Fibroblast of the conjunctiva (primary cell): ENCODE data around the gene CHIC1.
"Not testable (repeated sequence)": the region's sequence is repeated elsewhere in the genome, so short reads cannot be mapped to it uniquely, and the experiment has no call there.

ENCODE experiments used
- DNase-seq: peaks from one replicate; pipeline ENCODE4 v3.0.0-alpha.2; 2010; ENCODE audit warnings: low read depth

The CHIC1 gene

DNA sequence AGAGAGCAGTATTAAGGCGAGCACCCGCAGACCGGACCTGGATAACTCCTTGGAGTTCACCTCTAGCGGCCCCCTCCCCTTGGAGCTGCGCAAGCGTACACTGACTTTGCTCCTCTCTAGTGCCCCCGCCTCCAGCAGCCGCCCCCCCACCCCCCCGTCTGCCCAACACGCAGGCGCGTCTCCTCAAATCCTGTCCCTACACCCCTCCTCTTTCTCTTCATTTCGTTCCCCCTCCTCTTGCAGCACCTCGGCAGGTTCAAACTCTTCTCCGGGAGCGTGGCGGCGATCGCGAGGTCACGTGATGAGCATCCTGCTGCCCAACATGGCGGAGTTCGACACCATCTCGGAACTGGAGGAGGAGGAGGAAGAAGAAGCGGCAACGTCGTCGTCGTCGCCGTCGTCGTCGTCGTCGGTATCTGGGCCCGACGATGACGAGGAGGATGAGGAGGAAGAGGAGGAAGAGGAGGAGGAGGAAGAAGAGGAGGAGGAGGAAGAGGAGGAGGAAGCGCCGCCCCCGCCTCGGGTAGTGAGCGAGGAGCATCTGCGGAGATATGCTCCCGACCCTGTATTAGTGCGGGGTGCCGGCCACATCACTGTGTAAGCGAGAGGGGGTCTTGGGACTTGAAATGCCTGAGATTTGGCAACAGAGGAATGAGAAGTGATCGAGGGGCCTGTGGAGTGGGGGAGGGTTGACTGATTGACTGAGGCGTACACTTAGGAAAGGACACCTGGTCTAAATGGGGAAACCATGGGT is at the start of gene CHIC1:
Gene CHIC1, plus strand, starts transcription at position 214 of the 754 bp plus-strand sequence. Its CDS starts 88 bp downstream, at position 302.
- peak; percentile 55 for DNase-seq

DNA sequence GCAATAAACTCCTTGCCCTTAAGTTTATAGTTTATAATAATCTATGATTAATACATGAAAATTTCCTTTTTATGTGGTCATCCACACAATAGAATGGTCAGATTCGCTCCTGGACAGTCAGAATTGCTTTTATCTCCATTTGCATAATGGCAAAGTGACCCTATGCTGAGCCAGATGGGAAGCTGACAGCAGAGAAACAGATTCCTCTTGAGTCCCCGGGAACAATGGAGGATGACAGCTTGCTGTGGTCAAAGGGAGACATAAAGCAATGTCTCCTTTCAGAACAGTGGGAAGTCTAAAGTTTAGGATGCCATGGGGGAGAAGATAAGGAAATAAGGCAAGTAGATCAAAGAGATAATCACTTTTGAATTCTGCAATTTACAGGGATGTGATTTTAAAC is 40.2 kb upstream of the CHIC1 start:
- DNase-seq, result not testable (repeated sequence)

DNA sequence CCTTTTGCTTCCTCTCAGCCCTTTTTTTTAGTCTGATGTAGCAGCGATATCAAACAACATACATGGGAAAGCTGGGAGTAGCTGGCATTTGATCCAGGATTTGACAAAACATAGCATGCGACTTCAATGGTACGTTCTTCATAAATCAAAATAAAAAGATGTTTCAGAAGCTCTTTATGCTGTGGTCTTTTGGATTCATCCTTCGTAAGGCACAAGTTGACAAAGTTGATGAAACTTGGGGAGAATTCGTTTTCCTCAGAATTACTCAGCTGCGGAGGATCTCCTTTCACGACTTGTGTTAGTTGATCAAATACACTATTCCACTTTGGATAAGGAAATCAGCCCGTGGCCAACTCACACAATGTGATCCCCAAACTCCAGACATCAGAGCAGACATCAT is 38.1 kb upstream of the CHIC1 start:
- no peak for DNase-seq

DNA sequence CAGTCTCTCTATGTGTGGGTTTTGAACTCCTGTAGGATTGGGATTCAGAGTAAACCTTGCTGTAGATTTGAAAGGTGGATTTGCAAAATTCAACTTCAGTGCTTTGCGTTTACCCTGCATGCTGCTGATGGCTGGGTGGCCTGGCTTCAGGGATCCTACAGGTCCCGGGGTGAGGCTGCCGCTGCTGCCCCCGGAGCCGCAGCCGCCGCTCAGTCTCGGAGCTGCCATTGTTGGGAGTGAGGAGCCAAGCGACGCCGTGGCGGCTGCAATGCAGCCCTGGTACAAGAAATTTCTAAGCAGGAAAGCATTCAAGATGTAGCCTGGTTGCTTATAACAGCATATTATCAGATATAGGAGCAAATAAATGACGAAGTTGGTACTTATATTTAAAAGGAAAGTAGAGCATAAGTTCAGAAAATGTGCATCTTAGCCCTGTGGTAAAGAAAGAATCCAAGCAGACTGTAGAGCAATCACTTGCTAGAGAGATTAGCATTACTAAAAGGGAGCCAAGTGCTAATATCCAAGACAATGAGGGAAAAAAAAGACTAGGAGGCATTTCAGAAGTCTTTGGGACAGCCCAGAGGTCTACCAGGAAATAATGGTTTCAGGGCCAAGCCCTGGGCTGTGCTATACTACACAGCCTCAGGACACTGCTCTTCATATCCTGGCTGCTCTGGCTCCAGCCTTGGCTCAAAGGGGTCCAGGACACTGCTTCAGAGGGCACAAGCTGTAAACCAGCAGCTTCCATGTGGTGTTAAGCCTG is 36.9 kb upstream of the CHIC1 start:
- no peak for DNase-seq

DNA sequence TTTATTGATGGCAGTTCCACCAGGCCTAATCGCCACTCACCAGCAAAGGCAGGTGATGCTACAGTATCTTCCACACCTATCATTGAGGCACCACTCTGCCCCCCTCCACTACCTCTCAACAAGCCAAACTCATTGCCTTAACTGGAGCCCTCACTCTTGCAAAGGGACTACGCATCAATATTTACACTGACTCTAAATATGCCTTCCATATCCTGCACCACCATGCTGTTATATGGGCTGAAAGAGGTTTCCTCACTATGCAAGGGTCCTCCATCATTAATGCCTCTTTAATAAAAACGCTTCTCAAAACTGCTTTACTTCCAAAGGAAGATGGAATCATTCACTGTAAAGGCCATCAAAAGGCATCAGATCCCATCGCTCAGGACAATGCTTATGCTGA is 31.3 kb upstream of the CHIC1 start:
- DNase-seq, result not testable (repeated sequence)

DNA sequence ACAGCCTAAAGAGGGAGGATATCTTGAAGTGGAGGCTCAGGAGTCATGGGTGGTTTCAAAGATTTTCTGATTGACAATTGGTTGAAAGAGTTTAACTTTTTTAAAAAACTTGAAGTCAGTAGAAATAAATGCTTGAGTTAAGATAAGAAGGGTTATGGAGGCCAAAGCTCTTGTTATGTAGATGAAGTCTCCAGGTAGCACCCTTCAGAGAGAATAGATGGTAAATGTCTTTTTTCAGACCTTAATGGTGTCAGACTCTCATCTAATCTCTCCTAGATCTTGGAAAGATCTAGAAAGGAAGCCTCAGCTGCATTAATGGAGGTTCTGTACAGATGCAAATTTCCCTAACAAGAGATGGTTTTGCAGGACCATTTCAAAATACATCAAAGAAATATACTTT is 6.8 kb upstream of the CHIC1 start:
- no peak for DNase-seq

DNA sequence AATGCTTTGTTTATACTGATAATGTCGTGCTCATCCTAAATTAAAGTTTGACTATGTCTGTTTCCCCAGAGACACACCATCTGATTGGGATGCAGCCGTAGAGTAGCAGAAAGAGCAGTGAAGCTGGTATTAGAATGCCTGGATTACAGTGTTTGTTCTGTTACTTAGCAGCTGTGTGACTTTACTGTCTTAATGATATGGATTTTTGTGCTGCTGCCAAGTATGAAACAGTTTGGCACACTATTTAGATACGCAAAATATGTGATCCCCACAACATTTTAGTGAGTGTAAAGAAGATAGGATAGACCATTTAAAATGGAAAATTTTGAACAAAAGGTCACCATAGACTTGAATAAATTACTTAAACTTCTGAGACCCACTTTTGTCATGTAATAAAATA is 1.2 kb upstream of the CHIC1 start:
- DNase-seq, result no peak

DNA sequence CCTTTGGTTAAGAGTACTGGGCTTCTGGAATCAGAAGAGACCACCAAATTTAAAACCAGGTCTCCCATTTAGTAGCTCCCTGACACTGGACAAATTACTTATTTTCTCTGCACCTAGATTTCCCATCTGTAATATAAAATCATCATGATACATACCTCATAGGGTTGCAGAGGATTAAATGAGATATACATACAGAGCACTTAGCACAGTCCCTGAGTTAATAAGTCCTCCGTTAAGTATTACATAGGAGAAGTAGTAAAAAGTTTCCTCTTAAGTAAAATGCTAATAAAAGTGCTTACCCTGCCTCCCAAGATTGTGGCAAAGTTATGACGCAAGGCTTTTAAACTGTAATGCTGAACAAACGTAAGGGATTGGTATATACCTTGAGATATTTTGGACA is 539 bp upstream of the CHIC1 start:
- no peak for DNase-seq

DNA sequence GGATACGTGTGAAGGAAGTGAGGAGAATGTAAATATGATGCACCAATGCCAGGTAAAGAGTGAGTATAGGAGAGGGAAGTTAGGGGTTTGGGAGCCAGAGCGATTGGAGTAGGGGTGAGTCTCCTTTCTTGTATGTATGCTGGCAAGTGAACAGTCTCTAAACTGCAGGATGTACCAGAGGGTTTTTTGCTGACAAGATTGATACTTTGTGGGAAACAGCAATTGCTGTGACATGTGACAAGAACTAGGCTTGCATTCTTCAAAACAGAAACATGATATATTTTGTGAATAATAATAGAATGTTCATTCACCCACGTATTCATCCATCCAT is 706 bp downstream of the CHIC1 start:
- DNase-seq, result no peak

DNA sequence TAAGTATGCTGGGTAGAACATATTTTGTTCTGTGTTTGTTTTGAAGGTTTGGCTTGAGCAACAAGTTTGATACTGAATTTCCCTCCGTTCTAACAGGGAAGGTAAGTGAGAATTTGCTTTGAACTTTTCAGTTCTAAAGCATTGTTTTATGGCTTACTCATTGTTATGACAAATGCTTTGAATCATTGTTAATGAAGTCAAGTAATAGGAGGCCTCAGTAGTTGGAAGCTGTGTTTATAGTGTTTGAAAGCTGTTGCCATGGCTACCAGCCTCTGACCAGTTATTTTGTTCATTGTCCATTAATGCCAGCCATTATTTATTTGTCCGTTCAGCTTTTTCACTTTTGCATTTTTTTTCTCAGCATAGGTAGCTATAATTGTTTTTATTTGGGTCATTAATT is 14.4 kb downstream of the CHIC1 start:
- DNase-seq, result peak; percentile 53

DNA sequence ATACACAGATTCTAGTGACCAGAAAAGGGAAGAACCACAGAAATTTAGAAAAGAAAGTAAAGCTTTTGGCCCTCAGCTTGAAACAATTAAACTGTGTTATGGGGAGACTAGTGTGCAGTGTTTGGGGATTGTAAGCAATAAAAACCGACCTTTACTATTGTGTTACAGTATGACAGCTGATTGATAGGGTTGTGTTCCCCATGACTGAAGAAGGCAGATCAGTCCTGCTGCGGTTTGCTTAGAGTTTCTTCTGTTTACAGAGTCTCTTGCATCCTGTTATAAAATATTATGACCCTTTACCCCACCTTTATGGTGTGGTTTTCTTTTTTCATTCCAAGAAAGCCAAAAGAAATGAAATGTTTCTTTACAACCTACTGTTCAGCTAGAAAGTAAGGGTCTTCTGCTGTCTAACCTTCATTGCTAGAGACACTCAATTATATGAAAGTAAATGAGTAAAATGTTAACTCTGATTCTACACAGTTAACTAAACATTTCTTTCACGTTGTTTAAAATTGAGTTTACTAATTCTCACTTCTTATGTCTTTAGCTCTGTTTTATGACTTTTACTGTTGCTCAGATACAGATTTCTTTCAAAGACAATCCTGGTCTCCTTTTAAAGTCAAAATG is 18.1 kb downstream of the CHIC1 start:
- DNase-seq, result no peak

DNA sequence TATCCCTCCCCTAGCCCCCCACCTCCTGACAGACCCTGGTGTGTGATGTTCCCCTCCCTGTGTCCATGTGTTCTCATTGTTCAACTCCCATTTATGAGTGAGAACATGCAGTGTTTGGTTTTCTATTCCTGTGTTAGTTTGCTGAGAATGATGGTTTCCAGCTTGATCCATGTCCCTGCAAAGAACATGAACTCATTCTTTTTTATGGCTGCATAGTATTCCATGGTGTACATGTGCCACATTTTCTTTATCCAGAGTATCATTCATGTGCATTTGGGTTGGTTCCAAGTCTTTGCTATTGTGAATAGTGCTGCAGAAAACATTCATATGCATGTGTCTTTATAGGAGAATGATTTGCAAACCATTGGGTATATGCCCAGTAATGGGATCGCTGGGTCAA is 34.8 kb downstream of the CHIC1 start:
- not testable (repeated sequence) for DNase-seq

DNA sequence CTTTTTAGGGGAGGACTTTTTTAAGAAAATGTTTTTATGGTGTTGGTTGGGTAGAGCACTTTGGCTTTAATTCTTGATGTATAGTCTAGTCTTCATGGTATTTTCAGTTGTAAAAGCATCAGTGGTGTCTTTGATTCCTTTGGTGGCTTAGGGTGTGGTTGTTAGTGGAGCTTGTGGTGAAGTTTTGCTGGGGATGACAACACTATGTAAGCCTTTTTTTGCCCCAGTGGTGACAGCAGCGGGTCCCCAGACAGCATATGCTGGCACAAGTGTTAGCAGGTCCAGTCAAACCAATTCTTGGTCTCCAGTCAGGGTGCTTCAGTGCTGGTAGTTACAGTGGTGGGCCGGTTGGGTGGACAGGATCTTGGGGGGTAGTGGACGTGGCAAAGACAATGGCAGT is 52.0 kb downstream of the CHIC1 start:
- no peak for DNase-seq

DNA sequence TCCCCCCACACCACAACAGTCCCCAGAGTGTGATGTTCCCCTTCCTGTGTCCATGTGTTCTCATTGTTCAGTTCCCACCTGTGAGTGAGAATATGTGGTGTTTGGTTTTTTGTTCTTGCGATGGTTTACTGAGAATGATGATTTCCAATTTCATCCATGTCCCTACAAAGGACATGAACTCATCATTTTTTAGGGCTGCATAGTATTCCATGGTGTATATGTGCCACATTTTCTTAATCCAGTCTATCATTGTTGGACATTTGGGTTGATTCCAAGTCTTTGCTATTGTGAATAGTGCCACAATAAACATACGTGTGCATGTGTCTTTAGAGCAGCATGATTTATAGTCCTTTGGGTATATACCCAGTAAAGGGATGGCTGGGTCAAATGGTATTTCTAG is 78.7 kb downstream of the CHIC1 start:
- DNase-seq, result not testable (repeated sequence)

DNA sequence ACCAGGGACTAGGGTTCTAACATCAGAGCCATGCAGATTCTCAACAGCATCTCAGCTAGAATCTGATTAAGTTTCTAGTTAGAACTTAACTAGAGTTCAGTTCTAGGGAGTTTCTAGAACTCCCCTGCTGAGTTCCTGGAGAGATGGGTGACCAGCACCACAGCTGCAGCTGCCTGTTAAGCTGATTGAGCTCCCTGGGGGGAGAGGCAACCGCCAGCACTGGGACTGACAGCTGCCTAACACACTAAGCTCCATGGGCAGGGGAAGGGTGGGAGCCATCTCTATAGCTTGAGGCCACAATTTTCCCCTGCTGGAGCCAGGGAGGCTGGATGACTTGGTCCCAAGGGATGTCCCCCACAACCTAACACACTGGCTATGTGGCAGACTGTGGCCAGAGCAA is 84.2 kb downstream of the CHIC1 start:
- DNase-seq, result no peak

DNA sequence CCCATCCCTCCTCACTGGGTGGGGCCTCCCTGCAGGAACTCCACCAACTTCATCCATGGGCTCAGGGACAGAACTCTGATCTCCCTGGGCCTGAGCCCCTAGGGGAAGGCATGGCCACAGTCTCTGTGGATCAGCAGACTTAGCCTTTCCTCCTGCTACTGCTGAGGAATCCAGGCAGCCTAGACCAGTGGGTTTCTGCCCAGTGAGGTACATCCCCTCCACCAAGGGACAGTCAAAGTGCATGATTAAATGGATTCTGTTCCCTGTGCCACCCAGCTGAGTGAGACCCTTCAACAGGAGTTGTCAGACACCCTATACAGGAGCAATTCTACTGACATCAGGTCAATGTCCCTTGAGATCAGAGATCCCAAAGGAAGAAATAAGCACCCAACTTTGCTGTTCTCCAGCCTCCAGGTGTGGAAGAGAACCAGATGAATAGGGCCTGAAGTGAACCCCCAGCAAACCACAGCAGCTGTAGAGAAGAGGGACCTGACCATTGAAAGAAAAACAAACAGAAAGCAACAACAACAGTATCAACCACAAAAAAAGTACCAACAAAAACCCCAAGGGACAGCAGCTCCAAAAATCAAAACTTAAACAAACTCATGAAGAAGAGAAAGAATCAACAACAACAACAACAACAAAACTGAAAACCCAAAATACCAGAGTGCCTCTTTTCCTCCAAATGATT is 84.8 kb downstream of the CHIC1 start:
- DNase-seq, result no peak

DNA sequence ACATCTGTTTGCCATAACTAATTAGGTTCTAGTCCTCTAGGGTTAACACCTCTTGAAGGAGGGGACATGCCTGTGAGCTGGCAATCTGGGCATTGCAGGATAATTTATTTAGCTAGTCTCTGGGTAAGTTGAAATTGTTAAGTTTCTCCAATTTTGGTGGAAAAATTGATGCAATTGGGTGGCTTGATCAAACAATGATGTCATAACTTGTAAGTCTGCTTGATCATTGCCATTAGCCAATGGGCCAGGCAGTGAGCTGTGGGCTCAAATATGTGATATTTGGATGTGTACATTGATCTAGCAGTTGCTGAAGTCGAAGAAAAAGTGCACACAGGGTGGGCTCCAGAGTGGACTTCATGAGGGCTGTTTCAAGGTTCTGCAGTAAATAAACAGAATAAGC is 98.3 kb downstream of the CHIC1 start:
- DNase-seq, result not testable (repeated sequence)

DNA sequence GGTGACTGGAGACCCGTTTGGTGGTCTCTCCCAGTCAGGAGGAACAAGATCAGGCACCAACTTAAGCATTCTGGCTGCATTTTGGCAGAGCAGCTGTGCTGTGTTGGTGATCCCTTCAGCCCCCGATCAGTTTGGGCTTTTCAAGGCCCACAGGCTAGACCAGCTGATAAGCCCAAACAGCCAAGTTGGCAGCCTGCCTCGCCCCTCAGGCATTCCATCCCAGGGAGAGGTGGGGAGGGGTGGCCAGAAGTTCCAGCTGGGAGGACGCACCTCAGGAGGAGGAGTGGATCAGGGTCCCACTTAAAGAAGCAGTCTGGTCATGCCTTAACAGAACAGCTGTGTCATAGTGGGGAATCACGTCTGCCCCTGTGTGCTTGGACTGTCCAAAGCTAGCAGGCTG is 105.8 kb downstream of the CHIC1 start:
- no peak for DNase-seq

DNA sequence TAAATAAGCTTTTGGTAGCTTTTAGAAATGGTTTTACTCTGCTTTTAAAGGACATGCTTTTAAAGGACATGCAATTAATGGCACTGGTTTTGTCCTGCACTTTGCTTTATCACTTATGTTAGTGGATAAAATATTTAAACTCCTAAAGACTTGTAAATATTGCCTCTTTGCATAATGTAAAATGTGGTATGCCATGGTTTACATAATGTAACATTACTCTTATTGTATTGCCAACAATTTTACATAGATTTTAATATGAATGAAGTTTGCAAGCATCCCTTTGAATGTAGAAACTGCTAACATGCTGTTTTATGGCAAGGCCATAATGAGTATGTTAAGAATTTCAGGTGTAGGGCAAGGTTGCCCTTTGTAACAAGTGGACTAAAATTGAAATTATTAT is 118.4 kb downstream of the CHIC1 start:
- DNase-seq, result no peak

DNA sequence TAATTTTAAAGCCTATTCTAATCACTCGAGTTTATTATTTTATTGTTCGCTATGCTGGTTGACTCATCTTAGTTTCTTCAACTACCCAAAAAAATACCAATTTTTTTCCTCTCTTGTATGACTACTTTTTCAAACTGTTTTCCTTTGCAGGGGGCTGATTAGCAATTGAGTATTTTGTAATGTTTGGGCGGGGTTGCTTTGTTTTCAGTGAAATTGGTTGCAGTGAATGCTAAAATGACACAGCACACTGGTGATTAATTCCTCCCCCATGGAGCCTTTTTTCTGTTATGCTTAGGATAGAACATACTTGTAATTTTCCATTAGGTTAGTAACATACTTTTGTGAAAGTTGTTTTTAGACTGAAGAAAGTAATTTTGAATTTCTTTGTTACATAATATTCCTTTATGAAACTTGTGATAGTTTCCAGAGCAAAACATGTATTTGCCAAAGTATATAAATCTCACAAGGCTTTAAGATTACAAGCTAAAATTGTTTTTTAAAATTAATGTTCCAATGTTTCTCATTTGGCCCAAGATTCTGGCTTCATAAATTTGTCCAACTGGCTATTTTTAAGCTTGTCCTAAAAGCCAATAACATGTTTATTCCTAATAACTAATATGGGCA is 120.4 kb downstream of the CHIC1 start:
- DNase-seq, result peak; percentile 8

DNA sequence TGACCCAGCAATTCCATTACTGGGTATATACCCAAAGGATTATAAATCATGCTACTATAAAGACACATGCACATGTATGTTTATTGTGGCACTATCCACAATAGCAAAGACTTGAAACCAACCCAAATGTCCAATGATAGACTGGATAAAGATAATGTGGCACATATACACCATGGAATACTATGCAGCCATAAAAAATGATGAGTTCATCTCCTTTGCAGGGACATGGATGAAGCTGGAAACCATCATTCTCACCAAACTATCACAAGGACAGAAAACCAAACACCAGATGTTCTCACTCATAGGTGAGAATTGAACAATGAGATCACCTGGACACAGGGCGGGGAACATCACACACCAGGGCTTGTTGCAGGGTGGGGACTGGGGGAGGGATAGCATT is 144.0 kb downstream of the CHIC1 start:
- DNase-seq, result not testable (repeated sequence)

DNA sequence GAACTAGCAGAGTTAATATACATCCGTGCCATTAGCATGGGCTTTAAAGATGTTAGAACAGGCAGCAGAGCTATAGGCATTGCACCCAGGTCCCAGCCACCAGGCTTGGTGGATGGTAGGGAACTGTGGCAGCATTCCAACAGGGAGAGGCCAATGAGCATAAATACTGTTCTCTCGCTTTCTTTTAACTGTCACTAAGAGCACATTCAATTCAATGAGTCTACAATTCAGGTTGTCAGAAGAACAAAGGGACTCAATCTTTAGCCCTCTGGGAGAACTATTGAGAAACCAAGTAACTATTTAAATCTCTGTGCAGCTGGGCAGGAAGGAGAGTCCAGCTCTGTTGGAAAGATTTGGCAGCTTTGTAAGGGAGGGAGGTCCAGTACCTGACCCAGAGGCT is 165.6 kb downstream of the CHIC1 start:
- DNase-seq, result no peak
